AG09309 (cell line): ENCODE measurements around the gene FRS2.

Experiments used
- DNase-seq: peaks from one replicate; pipeline ENCODE4 v3.0.0-alpha.2; 2010; ENCODE audit warnings: low read depth
- H3K4me3 ChIP-seq: 2 replicates; pipeline ENCODE4 v1.5.1; 2011; ENCODE audit warnings: mild to moderate bottlenecking, low read depth, low read length, moderate library complexity; ENCODE audit not compliant: control insufficient read depth
- CTCF ChIP-seq: IDR thresholded peaks from 2 replicates; pipeline ENCODE4 v1.5.1; 2011; ENCODE audit warnings: mild to moderate bottlenecking, low read depth, low read length, inconsistent platforms; ENCODE audit not compliant: insufficient read depth, control insufficient read depth; ENCODE audit errors: missing control alignments

The FRS2 gene

GRCh38 chr12:69588527-69588926 lies 118.3 kb downstream of the FRS2 start:
- H3K4me3 ChIP-seq, result no peak overlapping the region
- TF ChIP-seq CTCF, result no peak
- DNase-seq, result no peak

GRCh38 chr12:69589082-69589481 lies 118.9 kb downstream of the FRS2 start:
- no peak overlapping the region for H3K4me3 ChIP-seq
- no peak for DNase-seq
- TF ChIP-seq CTCF, result no peak

- no peak for TF ChIP-seq CTCF
- no peak overlapping the region for H3K4me3 ChIP-seq
- no peak for DNase-seq
Measured at GRCh38 chr12:69595689-69596088, 125.5 kb downstream of the FRS2 start.

GRCh38 chr12:69598174-69598753 lies 128.1 kb downstream of the FRS2 start:
- H3K4me3 ChIP-seq, result no peak overlapping the region
- no peak for TF ChIP-seq CTCF
- no peak for DNase-seq

GRCh38 chr12:69600804-69601203 lies 130.6 kb downstream of the FRS2 start:
- no peak for TF ChIP-seq CTCF
- no peak overlapping the region for H3K4me3 ChIP-seq
- DNase-seq, result no peak

- TF ChIP-seq CTCF, result no peak
- no peak overlapping the region for H3K4me3 ChIP-seq
Measured at GRCh38 chr12:69601962-69602685, 131.9 kb downstream of the FRS2 start.

More at GRCh38 chr12:69601962-69602685, 131.9 kb downstream of the FRS2 start:
- DNase-seq, result no peak
